Suppressor macrophage (primary cell): ENCODE measurements around the gene ANKRD34A.

Experiments
- DNase-seq, 4 experiments: peaks; one replicate each; pipeline ENCODE4 v3.0.0-alpha.2; 2020 to 2022

Gene ANKRD34A

DNA sequence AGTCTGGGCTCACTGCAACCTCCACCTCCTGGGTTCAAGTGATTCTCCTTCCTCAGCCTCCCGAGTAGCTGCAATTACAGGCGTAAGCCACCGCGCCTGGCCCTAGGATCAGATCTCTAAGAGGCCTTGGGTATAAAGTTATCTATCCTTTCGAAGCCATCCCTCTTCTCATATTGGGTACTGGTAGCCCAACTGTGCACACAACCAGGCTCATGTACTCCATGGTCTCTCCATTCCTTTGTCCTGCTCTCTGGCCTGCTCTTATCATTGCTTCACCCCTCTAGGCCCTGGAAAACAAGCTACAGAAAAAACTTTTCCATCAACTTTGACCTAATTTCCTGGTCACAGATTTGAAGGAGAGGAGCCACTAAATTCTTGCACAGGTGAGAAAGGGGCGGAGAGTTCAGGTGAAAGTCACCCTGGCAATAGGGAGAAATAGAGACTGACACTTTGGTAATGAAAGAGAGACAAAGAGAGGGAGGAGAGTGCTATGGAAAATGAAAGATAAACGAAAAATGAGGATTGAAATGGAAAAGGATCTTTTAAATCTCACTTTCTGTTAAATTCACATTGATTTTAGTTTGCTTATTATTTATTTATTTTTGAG, 26.0 kb upstream of the ANKRD34A start:
- DNase-seq, result peak in 1 of 4 experiments; percentile 45

DNA sequence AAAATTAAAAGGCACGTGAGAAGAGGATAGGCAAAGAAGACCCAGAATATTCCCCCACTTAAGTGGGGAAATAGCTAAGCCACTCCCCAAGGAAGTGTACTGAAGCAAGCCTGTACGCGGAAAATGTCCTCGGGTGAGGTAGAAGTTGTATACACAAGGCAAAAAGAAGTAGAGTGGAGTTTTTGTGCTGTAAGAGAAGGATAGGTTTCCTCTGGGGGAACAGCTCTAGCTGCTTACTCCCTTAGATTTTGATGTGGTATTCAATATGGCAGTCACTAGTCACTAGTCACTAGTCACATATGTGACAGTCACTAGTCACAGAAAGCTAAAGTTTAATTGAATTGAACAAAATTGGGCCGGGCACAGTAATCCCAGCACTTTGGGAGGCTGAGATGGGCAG, 24.4 kb upstream of the ANKRD34A start:
- DNase-seq, result peak in 1 of 4 experiments; percentile 36

DNA sequence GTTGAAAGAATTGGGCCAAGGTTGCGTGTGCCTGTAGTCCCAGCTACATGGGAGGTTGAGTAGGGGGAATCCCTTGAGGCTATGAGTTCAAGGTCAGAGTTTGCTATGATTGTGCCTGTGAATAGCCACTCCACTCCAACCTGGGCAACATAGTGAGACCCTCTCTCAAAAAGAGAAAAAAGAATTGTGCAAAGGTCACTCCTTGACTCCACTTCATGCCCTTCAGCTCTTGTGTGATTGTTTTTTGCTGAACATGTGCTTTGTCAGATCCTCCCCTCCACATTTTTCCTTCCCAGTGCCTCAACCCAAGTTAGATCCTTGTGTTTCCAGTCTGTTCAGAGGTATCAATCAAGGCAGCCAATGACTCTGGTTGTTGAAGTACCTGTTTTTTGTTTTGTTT, 23.6 kb upstream of the ANKRD34A start:
- DNase-seq, result no peak

DNA sequence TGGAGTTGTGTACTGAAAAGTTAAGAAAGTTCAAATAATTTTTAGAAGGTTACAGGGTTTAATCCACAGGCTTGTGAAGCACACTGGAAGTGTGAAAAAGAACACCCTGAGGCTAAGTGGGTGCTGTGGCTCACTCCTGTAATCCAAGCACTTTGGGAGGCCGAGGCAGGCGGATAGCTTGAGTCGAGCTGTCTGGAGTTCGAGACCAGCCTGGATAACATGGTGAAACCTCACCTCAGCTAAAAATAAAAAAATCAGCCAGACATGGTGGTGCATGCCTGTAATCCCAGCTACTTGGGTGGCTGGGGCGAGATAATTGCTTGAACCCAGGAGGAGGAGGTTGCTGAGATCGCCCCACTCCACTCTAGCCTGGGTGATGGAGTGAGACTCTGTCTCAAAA, 22.2 kb upstream of the ANKRD34A start:
- no peak for DNase-seq

DNA sequence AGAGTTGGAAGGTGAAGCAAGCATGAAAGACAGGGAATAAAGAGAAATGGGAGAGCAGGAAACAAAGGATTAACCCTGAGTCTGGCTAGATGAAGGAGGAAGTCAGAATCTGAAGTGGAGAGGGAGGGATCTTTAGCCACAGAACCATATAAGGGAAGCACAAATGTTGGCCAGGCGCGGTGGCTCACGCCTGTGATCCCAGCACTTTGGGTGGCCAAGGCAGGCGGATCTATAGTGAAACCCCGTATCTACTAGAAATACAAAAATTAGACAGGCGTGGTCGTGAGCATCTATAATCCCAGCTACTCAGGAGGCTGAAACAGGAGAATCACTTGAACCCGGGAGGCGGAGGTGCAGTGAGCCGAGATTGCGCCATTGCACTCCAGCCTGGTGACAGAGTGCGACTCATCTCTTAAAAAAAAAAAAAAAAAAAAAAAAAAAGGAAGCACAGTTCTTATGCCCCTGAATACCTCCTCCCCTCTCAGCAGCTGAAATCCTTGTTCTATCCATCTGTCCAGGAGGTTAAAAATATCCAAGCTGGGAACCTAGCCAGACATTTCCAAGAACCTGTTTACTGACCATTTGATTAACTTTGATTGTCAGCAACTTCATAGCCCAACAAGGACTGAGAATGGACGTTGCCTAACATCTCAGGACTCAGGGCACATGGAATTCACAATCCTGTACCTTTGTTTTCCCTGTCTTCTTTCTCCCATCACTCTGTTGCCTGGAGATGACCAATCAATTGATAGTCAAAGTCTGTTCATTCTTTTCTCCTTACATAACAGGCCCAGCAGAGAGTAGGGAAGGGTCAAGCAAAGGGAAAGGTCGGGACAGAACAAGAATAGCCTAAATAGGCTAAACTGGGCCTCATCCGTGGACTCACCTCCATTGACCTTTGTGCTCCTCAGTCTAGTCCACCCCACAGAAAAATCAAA, 21.4 kb upstream of the ANKRD34A start:
- peak; percentile 64 to 85 (median 82) for DNase-seq

DNA sequence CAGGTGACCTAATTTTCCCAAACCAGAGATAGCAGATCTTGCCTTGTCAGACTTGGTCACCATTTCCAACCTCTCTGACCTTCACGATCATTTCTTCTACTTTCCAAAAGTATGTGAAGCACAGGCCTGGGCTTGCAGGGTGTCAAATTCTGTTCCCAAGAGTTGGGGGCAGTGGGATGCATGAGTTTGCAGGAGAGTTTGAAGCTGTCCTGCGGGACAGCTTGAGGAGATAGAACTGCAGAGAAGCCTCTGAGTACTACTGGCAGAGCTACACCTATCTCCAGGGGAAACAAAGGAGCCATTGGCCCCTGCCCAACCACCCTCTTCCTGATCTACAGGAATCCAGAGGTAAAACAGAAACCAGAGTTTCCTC, 20.7 kb upstream of the ANKRD34A start:
- no peak for DNase-seq

DNA sequence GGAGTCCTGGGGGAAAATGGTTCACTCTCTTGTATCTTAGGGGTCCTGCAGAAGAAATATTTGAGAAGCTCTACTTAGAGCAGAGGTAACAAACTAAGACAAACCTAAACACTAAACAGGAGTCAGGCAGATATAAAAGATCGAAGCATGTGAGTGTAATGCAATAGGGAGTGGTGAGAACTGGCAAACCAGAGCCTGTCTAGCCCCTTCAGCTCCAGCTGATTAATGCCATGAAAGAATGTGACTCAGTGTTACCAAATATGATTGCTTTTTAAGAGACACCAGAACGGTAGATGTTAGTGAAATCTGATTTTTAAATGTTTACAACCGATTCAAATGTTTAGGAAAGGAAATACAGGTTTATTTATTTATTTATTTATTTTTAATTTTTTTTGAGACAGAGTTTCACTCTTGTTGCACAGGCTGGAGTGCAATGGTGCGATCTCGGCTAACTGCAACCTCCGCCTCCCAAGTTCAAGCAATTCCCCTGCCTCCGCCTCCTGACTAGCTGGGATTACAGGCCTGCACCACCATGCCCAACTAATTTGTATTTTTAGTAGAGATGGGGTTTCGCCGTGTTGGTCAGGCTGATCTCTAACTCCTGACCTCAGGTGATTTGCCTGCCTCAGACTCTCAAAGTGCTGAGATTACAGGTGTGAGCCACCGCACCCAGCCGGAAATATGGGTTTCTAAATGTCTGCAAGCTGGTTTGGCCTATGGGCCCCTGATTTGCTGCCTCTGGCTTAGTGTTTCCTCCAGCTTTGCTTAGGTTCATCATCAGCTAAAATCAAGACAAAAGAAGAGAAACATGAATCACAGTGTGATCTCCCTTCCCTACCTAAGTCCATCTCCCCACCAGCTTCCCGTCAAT, 19.8 kb upstream of the ANKRD34A start:
- DNase-seq, result peak in 3 of 4 experiments; percentile 20 to 47 (median 34)

DNA sequence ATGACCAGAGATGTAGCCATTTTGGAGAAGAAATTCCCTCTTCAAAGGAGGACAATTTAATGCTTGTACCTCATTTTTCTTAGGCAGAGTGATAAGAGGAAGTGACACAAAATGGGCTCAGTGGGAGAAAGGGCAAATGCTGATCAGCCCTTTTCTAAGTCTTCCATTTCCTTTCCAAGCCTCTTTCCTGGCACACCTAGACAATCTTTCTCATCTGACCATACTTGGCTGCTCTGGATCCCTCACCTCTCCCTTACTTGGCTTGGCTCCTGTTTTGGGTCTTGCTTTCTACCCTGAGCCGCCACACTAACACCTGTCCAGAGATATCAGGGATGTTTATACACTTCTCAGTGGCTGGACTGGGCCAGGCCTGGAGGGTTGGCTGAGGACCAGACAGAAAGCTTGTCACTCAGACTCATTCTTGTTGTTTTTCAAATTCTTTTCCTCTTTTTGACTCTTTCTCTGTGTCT, 18.9 kb upstream of the ANKRD34A start:
- DNase-seq, result peak in 3 of 4 experiments; percentile 61 to 73 (median 69)

DNA sequence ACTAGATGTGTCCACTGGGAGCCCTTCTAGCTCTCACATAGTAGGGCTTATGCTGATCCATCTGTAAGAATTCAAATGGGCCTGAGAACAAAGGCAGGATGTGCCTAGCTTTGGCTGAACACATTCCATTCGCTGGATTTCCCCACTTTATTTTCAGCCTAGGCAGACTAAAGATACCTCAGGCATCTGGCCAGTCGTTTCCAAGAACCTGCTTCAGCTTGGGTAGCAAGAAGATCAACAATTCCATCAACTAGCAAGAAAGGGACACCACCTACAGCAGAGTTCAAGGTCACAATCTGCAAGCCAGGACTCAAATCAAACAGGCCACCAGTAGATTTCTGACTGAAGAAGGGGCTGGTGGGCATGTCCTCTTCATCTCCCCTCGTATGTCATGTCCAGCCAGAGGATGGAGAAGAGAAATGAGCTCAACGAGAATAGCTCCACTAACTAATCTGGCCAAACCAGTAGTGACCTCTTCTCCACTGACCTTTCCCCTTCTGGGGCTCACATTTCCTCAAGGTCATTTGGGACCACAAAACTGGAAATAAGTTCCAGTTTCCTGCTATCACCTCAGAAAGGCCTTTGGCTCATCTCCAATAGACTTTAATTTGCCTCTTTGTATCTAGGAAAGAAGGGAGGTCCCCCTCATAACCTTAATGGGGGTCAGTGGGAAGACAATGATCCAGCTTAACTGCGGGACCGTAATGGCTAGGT, 17.8 kb upstream of the ANKRD34A start:
- no peak for DNase-seq

DNA sequence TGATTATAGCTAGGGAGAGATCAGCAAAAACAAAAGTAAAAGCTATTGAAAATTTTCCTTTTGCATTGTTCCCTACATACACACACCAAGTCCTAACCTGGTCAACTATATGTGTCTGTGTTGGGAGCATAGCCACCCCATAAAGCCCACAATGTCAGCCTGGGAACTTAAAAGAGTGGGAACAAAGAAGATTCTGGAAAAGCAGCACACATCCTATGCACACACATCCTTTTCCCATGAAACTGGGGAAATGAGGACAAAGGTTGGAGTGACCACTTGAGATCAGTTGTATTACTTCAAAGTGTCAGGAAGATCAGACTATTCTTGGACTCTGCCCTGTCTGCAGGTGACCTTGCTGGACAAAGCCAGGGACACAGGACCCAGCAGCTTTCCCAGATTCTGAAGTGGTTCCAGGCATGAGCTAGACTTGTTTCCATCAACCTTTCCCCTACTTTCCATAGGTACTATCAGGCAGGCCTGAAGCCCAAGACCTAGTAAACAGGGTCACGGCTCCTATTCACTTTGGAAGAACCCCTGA, 16.2 kb upstream of the ANKRD34A start:
- no peak for DNase-seq

DNA sequence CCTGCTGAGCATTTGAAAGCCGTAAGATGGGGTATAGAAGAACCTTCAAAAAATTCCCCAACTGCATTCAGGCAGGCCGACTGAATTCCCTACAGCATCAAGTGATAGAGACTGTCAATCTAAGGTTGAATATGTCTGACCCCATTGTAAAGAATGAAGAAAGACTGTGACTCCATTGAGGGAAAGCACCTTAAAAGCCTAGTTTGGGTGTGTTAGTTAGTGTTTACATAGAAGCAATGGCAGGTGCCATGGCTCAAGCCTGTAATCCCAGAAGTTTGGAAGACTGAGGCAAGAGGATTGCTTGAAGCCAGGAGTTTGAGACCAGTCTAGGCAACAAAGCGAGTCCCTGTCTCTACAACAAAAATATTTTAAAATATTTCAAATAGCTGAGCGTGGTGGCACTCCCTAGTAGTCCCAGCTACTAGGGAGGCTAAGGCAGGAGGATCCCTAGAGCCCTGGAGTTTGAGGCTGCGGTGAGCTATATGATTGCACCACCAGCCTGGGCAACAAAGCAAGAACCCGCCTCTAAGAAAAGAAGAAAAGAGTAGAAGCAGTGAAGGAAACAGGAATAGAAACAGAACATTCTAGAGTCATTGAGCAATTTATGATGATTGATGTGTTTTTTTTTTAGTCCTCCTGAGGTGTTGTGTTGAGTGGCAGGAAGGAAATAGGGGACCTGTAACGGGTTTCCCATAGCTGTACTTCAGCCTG, 15.5 kb upstream of the ANKRD34A start:
- peak in 3 of 4 experiments; percentile 65 to 78 (median 68) for DNase-seq

DNA sequence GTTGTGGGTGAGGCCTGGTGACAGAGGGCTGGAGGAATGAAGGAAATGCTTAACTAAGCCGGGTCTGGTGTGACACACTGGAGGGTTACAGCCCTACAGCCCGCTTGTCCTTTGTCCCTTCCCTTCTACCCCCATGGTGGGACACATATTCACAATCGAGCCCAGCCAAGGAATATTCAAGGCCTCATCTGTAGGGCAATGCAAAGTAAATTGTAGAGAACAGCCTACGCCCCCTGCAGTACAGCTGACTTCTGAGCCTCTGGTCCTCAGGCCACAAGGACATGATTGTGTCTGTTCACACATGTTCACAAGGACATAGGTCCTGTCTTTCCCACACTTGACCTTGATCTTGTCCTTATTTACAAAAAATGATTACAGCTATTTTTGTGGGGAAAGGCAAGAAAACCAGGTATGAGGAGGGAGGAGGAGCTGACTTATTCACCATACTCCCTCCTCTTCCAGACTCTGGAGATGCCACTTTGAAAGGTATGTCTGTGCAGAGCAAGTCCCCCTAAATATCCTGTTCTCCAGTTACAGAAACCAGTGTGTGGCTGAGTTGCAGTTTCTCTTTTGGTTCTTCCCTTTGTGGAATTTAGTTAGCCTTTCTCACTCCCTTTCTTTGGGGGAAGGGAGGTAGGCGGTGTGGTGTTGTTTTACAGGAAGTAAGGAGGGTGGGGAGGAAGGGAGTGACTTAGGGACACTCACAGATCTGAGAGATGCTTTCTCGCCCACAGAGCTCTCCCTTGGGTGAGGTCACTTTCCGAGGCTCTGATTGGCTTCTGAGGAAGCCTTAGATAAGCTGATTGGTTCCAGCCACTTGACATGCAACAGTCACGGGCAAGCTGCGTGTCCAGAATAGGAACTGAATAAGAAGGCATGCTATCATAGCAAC, 14.7 kb upstream of the ANKRD34A start:
- DNase-seq, result peak; percentile 97 to 100 (median 98)

DNA sequence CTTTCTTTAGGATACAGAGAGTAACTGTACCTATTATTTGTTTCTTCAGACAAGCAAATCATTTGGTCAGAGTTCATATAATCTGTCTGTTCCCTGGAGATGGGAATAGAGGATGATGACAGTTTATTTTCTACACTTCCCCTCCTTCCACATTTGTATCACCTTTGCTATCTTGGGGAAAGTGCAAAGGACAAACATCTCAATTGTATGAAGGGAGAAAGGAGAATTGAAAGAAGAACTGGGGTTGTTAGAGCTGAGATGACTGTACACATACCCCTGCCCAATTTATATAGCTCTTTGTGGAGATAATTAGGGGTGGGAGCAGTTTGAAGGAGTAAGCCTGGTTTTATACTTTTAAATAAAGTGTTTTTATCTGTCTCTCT, 14.1 kb upstream of the ANKRD34A start:
- DNase-seq, result no peak

DNA sequence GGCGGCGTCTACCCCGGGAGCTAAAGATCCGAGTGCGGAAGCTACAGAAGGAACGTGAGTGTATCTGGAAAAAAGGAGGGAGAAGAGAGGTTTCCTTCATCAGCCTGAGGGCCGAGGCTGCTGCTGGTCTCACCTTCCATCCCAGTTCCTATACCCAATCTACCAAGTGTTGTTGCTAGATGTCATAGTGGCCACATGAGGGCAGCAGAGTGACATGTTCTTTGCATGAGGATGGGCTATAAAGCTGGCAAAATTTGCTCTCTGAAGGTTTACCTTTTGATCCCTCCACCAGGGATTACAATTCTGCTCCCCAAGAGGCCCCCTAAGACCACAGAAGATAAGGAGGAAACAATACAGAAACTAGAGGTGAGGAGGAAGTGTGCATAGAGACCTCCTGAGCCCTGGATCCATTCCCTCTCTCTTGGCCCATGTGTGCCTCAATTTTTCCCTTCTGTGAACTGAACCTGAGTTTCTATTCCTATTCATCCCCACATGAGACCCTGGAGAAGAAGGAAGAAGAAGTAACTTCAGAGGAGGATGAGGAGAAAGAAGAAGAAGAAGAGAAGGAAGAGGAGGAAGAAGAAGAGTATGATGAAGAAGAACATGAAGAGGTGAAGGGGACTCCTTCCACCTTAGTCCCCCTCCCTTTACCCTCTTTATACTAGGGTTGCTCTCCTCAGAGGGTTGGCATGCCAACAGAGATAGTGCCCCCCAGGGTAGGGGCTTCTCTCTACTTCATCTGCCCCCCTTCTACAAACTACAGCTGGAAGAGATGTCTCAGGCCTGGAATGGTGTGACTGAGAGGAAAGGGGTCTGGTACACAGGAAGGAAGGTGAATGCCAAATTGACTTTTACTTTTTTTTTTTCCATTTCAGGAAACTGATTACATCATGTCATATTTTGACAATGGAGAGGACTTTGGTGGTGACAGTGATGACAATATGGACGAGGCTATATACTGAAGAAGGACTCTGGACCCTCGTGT, 13.4 kb upstream of the ANKRD34A start:
- peak; percentile 79 to 90 (median 85) for DNase-seq

DNA sequence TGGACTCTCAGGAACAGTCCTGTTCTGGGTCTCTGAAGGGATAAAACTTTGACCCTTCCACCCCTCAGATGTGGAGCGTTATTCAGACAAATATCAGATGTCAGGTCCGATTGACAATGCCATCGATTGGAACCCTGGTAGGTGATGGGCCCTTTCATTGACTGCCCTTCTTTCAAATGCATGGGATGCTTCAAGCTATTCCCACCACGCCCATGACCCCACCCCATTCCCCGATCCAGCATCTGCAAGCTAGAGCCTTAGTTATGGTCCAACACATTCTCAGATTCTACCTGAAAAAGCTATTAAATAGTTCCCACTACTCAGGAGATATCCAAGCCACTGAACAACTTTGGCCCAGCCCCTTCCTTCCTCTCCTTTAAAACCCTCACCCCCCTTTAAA, 12.6 kb upstream of the ANKRD34A start:
- no peak for DNase-seq

DNA sequence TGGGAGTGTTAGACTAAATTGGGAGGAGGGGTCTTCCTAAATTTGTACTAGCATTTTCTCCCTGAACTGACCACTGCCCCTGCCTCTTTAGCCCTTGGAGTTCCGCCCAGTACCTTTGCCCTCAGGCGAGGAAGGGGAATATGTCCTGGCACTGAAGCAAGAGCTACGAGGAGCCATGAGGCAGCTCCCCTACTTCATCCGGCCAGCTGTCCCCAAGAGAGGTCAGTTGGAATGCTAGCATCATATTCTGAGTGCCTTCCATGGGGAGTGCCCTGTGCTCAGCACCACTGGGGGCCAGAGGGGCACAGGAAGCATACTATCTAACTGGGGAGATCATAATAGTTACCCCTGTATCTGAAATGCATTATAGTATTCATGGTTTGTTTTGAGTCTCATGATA, 10.8 kb upstream of the ANKRD34A start:
- DNase-seq, result no peak

DNA sequence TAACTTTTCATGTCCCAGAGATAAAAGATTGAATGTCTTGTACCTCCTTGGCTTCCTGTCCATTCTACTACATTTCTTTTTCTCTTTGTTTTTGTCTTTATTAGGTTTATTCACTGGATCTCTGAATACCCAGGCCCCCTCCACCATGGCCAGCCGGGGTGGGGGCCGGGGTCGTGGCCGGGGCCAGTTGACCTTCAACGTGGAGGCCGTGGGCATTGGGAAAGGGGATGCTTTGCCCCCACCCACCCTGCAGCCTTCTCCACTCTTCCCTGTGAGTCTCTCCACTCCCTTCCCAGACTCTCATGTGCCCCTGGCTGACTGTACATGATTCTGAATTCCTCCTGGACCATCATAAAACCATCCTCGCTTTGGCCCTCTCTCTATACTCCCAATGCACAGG, 10.3 kb upstream of the ANKRD34A start:
- DNase-seq, result no peak

DNA sequence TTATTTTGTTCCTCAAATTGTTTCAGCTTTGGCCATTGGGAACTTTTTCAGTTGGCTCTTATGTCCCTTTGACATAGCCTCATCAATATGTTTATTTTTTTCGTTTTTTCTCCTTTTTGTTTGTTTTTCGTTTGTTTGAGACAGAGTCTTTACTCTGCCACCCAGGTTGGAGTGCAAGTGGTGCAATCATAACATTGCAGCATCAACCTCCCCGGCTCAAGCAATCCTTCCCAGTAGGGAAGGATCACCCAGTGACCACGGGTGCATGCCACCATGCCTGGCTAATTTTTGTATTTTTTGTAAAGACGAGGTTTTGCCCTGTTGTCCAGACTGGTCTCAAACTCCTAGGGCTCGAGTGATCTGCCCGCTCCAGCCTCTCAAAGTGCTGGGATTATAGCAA, 8.2 kb upstream of the ANKRD34A start:
- DNase-seq, result peak in 1 of 4 experiments; percentile 16

DNA sequence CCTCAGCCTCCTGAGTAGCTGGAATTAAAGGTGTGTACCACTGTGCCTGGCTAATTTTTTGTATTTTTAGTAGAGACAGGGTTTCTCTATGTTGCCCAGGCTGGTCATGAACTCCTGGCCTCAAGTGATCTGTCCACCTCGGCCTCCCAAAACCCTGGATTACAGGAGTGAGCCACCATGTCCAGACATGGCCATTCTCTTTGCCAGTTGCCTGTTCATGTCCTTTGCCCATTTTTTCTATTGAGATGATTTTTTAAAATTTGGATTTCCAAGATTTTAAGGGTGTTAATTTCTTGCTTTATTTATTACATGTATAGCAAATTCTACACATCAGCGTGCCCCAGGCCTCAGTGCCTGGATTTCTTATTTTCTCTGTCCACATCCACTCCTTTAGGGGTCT, 2.9 kb upstream of the ANKRD34A start:
- DNase-seq, result no peak
